Spleen (tissue), 13 donors: Measurements from ENCODE around the gene MINDY4B. TPM values are rescaled to one million over a fixed set of nuclear protein-coding genes. Genes with fewer than 3 reads are reported as not detected.

Experiments used
- DNase-seq: peaks from one replicate; pipeline ENCODE4 v3.0.0-alpha.2; 2020
- H3K27ac ChIP-seq, 8 donors: fragments of 200-600 bp; sonication (generic) in 7 of 8; 1 replicate in 4 of 8; 2 replicates in 4 of 8; pipeline versions ENCODE4 v1.5.0 to v1.8.0; 2016 to 2021; ENCODE audit warnings: inconsistent platforms in 4 of 8, mild to moderate bottlenecking in 4 of 8, moderate library complexity in 1 of 8
- H3K27me3 ChIP-seq, 7 donors: fragments of 200-600 bp; sonication (generic) in 6 of 7; replicated peaks in 1 of 7; 1 replicate in 4 of 7; 2 replicates in 3 of 7; pipeline versions ENCODE4 v1.5.0 to v1.8.0; 2016 to 2021; ENCODE audit warnings: inconsistent platforms in 3 of 7, mild to moderate bottlenecking in 1 of 7
- H3K36me3 ChIP-seq, 6 donors: fragments of 200-600 bp; sonication (generic) in 5 of 6; 1 replicate in 4 of 6; 2 replicates in 2 of 6; pipeline versions ENCODE4 v1.5.0 to v1.8.0; 2016 to 2021; ENCODE audit warnings: inconsistent platforms in 2 of 6
- H3K4me1 ChIP-seq, 6 donors: fragments of 200-600 bp; sonication (generic) in 5 of 6; 1 replicate in 3 of 6; 2 replicates in 3 of 6; pipeline versions ENCODE4 v1.5.0 to v1.8.0; 2016 to 2021; ENCODE audit warnings: inconsistent platforms in 3 of 6
- H3K4me3 ChIP-seq, 8 donors: fragments of 200-600 bp; sonication (generic) in 7 of 8; 1 replicate in 4 of 8; 2 replicates in 4 of 8; pipeline versions ENCODE4 v1.5.0 to v1.8.0; 2016 to 2021; ENCODE audit warnings: inconsistent platforms in 4 of 8, mild to moderate bottlenecking in 4 of 8, moderate library complexity in 2 of 8
- H3K9me3 ChIP-seq, 8 donors: fragments of 200-600 bp; sonication (generic) in 7 of 8; 1 replicate in 4 of 8; 2 replicates in 4 of 8; pipeline versions ENCODE4 v1.5.0 to v1.8.0; 2016 to 2021; ENCODE audit warnings: inconsistent platforms in 4 of 8
- POLR2A ChIP-seq, 3 donors: fragments of 450-650 bp; IDR thresholded peaks; one replicate each; pipeline ENCODE4 v1.5.1; 2017; ENCODE audit warnings: antibody characterized with exemption in 3 of 3, mild to moderate bottlenecking in 1 of 3
- POLR2AphosphoS5 ChIP-seq, 3 donors: sonication (generic); formaldehyde crosslinking; IDR thresholded peaks; one replicate each; pipeline ENCODE4 v1.5.1; 2017; ENCODE audit warnings: antibody characterized with exemption in 3 of 3
- WGBS, 5 donors: extraction: QIAGEN DNeasy Blood & Tissue Kit in 3 of 5; methylation state at CpG; one replicate each; pipeline versions ENCODE4 v1.1.5 to v1.1.7; 2013 to 2018; 5-methylcytosine and 5-hydroxymethylcytosine counted together
- intact Hi-C: fragments of 100-400 bp; cut with DNase I; formaldehyde crosslinking; loops from one replicate; pipeline ENCODE4 v1.15.0; 2023; ENCODE audit warnings: low total_unique reads
- long read RNA-seq, 2 donors: transcript quantifications; one replicate each; lab custom pipeline, GENCODE V29; 2026
- polyA plus RNA-seq, 3 donors: library from polyadenylated mRNA; stranded (reverse); fragments of 200-250 nt; gene quantifications; one replicate each; pipeline ENCODE4 v1.2.1, GENCODE V29; 2013
- total RNA-seq, 7 donors: library from RNA; depleted of rRNA in 3 of 7; stranded (reverse); fragments of >200 nt in 3 of 7; fragmentation: NEBNext Ultra II Directional in 4 of 7; extraction: Animal tissue kit (Norgen Biotek cat#: 25700) in 4 of 7; gene quantifications; one replicate each; pipeline versions ENCODE4 v1.1.0 to v1.2.1, GENCODE V29; 2016 to 2021
- TF ChIP-seq, protein P1 (sequence below), 11 experiments: fragments of 200-600 bp in 7 of 11; fragments of 450-650 bp in 4 of 11; sonication (generic) in 4 of 11; IDR thresholded peaks in 8 of 11; conservative IDR thresholded peaks in 3 of 11; 1 replicate in 7 of 11; 2 replicates in 4 of 11; pipeline versions ENCODE4 v1.4.0 to v1.8.0; 2016 to 2021; ENCODE audit warnings: antibody characterized with exemption in 11 of 11, inconsistent platforms in 4 of 11, mild to moderate bottlenecking in 1 of 11
- donor health status: healthy with polysubstance abuse.
- donor health status: DM: no; HTN: no; CAD: no; lungs with moderate emphysema.
- donor health status: DM: no; HTN: no; CAD: no.
- donor health status: Bipolar disorder and iron deficiency.
- donor health status: healthy.
- donor health status: DM: no; HTN: no; CAD: no.
- donor health status: DM: yes; HTN: yes; CAD: no.

Gene MINDY4B
- total RNA-seq (not detected), polyA plus RNA-seq (not detected)
- long read RNA-seq, donor 1 = 0 reads
- long read RNA-seq, donor 2 = 0 reads

DNA sequence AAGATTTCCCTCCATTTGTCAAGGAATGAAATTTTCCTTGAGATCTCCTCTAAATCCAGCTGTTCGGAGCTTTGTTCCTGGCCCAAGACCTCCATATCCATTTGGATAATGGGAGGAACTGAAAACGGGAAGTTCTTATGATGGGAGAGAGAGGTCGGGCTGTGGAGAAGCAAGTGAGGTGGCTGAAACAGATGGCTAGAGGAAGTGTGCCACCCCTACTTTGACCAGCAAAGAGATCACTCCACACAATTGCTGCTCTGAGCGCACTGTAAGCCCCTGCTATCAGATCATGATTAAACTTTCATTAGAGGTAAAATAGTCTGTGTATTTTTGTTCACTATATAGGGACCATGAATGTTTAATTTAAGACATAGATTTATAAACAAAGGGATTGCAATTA is at the start of gene MINDY4B:
Gene MINDY4B, minus strand, starts transcription at position 101 of the 400 bp plus-strand sequence. Its CDS starts 0 bp downstream, at position 101.
- H3K27ac ChIP-seq = no peak within 1 kb of the TSS
- intact Hi-C loops = no loop called here
- 48 to 65% (median 56%) methylated on average over 4 of the region's 4 CpGs for WGBS, 5 donors
- no peaks in the 10 kb centered on the region for H3K9me3 ChIP-seq
- H3K4me3 ChIP-seq = no peak within 1 kb of the TSS
- no peaks in the 10 kb centered on the region for H3K27me3 ChIP-seq
- DNase-seq = no peak
- H3K4me1 ChIP-seq = no peaks in the 10 kb centered on the region
- no peak for TF ChIP-seq POLR2AphosphoS5 (IDR thresholded peaks at IDR 0.05)
- TF ChIP-seq, protein P1, sequence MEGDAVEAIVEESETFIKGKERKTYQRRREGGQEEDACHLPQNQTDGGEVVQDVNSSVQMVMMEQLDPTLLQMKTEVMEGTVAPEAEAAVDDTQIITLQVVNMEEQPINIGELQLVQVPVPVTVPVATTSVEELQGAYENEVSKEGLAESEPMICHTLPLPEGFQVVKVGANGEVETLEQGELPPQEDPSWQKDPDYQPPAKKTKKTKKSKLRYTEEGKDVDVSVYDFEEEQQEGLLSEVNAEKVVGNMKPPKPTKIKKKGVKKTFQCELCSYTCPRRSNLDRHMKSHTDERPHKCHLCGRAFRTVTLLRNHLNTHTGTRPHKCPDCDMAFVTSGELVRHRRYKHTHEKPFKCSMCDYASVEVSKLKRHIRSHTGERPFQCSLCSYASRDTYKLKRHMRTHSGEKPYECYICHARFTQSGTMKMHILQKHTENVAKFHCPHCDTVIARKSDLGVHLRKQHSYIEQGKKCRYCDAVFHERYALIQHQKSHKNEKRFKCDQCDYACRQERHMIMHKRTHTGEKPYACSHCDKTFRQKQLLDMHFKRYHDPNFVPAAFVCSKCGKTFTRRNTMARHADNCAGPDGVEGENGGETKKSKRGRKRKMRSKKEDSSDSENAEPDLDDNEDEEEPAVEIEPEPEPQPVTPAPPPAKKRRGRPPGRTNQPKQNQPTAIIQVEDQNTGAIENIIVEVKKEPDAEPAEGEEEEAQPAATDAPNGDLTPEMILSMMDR (IDR thresholded peaks at IDR 0.05 in 8 of 11, conservative IDR thresholded peaks at IDR 0.05 in 3 of 11) = no peak
- TF ChIP-seq POLR2A (IDR thresholded peaks at IDR 0.05) = no peak
- H3K36me3 ChIP-seq = no peaks in the 10 kb centered on the region

DNA sequence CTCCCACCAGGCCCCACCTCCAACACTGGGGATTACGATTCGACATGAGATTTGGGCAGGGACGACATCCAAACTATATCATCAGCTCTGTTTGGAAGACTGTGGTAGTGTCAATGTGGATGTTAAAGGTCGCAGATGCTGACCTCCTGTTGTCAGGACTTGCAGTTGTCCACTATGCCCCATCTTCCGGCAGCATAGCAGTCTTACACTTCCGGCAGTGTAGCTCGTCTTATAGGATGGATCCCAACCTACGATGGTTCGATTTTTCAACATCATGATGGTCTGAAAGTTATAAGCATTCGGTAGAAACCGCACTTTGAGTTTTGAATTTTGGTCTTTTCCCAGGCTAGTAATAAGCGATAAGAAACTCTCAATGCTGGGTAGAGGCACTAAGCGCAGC is 46.7 kb upstream of the MINDY4B start:
- WGBS, 5 donors = 92 to 97% (median 94%) methylated on average over 13 of the region's 13 CpGs
- no peak for DNase-seq
- Histone ChIP-seq H3K27ac (no peak overlapping the region), H3K36me3 (no peaks in the 10 kb centered on the region), H3K4me1 (no peaks in the 10 kb centered on the region), H3K4me3 (no peak overlapping the region), H3K9me3 (no peaks in the 10 kb centered on the region), H3K27me3 (no peaks in the 10 kb centered on the region)
- TF ChIP-seq POLR2AphosphoS5 (IDR thresholded peaks at IDR 0.05) (no peak), POLR2A (IDR thresholded peaks at IDR 0.05) (no peak)
- TF ChIP-seq, protein P1 (IDR thresholded peaks at IDR 0.05 in 8 of 11, conservative IDR thresholded peaks at IDR 0.05 in 3 of 11) = no peak
- intact Hi-C loops = no loop called here

DNA sequence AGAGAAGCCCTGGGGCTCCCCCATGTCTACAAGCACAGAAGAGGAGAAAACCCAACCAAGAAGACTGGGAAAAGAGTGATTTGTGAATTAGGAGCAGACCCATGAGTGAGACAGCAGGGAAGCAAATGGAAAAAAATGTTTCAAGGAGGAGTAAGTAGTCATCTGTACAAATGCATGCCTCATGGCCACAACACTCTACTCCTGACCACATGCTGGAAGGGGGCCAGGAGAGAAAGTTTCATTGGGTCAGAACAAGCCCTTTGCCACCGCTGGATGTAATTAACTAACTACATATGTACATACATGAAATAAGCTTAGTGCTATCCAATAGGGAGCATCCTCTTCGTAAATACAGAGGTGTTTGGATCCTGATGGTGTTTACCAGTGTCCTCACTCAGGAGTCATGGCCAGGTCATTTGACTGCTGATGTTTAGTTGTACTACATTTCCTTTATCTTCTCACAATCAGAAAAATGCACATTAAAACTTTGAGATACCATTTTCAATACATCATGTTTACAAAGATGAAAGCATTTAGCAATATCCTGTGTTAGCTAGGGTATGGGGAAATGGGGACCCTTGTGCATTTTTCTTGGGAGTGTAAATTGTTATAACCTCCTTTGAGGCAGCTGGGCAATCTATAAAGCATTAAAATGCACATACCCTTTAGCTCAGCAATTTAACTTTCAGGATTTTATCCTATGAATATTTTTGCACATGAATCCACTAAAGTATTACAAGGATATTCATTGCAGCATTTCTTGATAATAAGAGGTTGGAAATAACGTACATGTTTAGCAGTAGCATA is 40.2 kb upstream of the MINDY4B start:
- DNase-seq = no peak
- Histone ChIP-seq H3K4me3 (no peak overlapping the region), H3K27me3 (peaks cover 0 to 13% (median 0%) of the 10 kb centered on the region in 7 donors), H3K36me3 (no peaks in the 10 kb centered on the region), H3K4me1 (no peaks in the 10 kb centered on the region), H3K27ac (no peak overlapping the region), H3K9me3 (no peaks in the 10 kb centered on the region)
- WGBS, 5 donors = 68 to 76% (median 72%) methylated on average over 3 of the region's 3 CpGs
- TF ChIP-seq POLR2A (IDR thresholded peaks at IDR 0.05) = no peak
- intact Hi-C loops = no loop called here

DNA sequence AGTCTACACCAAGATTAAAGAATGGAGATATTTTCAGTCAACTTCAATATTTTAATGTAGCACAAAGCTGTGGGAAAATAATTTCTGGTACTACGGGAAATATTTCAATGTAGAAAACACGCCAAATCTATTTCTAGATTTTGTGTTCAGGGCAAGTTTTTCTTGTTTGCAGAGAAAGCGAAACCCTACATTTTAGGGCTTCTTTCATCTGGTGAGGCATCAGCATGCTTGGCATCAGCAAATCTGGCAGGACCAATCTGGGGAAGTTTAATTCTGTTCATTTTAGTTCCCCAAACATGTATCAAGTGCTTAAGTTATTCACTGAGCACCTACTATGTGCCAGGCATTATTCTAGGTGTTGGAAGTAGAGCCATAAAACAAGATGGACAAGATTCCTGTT is 37.0 kb upstream of the MINDY4B start:
- no peak for TF ChIP-seq POLR2A (IDR thresholded peaks at IDR 0.05)
- TF ChIP-seq, protein P1 (IDR thresholded peaks at IDR 0.05 in 8 of 11, conservative IDR thresholded peaks at IDR 0.05 in 3 of 11) = no peak
- no peak for TF ChIP-seq POLR2AphosphoS5 (IDR thresholded peaks at IDR 0.05)
- Histone ChIP-seq H3K27me3 (peaks cover 0 to 13% (median 0%) of the 10 kb centered on the region in 7 donors), H3K4me3 (no peak overlapping the region), H3K27ac (no peak overlapping the region), H3K9me3 (no peaks in the 10 kb centered on the region), H3K4me1 (no peaks in the 10 kb centered on the region), H3K36me3 (no peaks in the 10 kb centered on the region)
- WGBS, 5 donors = 89 to 95% (median 92%) methylated on average over 3 of the region's 3 CpGs
- no peak for DNase-seq
- intact Hi-C loops = no loop called here
